ENCODE data around the gene AKAP3. TPM values are rescaled to one million over a fixed set of nuclear protein-coding genes. Genes with fewer than 3 reads are reported as not detected.

AKAP3 gene
- total and polyA plus RNA-seq, 2 donors (not counting 3 experiments of a cell fraction or from before 2014, with no cell fraction given): 0.18 to 0.62 TPM

DNA sequence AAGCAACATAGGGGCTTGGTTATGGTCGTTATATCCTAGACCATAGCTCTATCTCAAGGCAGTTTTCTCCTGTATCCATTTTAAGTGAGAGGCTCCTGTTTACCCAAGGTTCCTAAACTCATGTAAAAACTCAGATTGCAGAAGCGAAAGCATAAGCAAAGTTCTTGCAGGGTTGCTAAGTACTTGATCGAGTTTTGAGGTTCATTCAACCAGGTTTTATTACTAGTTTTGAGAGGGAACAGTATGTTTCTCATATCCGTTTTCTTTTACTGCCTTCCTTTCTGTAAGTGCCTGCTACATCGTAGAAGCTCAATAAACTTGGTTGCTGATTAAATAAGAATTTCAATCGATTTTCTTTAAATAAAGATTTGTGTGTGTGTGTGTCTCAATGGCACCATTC lies 5.1 kb downstream of the AKAP3 start:
- Histone ChIP-seq H4K20me1 (replicated peaks; ENCODE audit: control insufficient read depth, extremely low read depth, insufficient read depth, low read length) (no peaks in the 10 kb centered on the region), H3K4me3 (replicated peaks in 1 of 3; ENCODE audit: insufficient read depth in 1 of 3, low read depth in 1 of 3, low read length in 3 of 3) (no peak overlapping the region), H3K9me3 (replicated peaks; ENCODE audit: control insufficient read depth, insufficient read depth, low read length) (no peaks in the 10 kb centered on the region), H3K36me3 (ENCODE audit: control insufficient read depth in 2 of 2, extremely low read depth in 1 of 2, insufficient read depth in 2 of 2, low read length in 2 of 2) (no peaks in the 10 kb centered on the region), H3K4me2 (ENCODE audit: insufficient read depth, low read length) (no peak overlapping the region), H3K9me1 (replicated peaks; ENCODE audit: control insufficient read depth, extremely low read depth, insufficient read depth, low read length) (no peaks in the 10 kb centered on the region), H3K9ac (replicated peaks; ENCODE audit: extremely low read depth, insufficient read depth, low read length) (no peak overlapping the region), H3K4me1 (ENCODE audit: control insufficient read depth, extremely low read depth, insufficient read depth, low read length) (peaks cover 4% of the 10 kb centered on the region), H2AFZ (ENCODE audit: low read depth, low read length) (no peak overlapping the region), H3K27me3 (ENCODE audit: control insufficient read depth in 2 of 2, insufficient read depth in 2 of 2, low read length in 2 of 2) (peaks cover 0 to 2% of the 10 kb centered on the region in 2 experiments), H3K27ac (ENCODE audit: insufficient read depth, low read depth, low read length) (no peak overlapping the region), H3K79me2 (ENCODE audit: control insufficient read depth, insufficient read depth, low read length) (no peaks in the 10 kb centered on the region)
- BruUV-seq (replicated peaks): no TSS peak
- no peak for DNase-seq (ENCODE audit: low read depth, low spot score)
- CTCF ChIA-PET: interaction anchor here (1.2 kb wide), 1 partner anchor 21 kb away, joined by 3 read pairs; no protein-coding TSS in a partner anchor
- POLR2A ChIA-PET: no interaction called here
- intact Hi-C loops (cut with micrococcal nuclease) (no loop called here), dilution Hi-C loops (cut with MboI; ENCODE audit: extremely low pct_ligation_motif_present, low sequenced_read_pairs) (loop anchor here (10.0 kb wide), 1 partner anchor 101 kb away; no protein-coding TSS in a partner anchor)
- TF ChIP-seq GATA2 (IDR thresholded peaks at IDR 0.05; ENCODE audit: insufficient read depth, insufficient read length, low read depth, low read length) (no peak), POLR2A (IDR thresholded peaks at IDR 0.05; ENCODE audit: low read depth, low read length) (no peak), POLR2AphosphoS5 (IDR thresholded peaks at IDR 0.05; ENCODE audit: insufficient read depth, low read depth, low read length) (no peak), EZH2 (IDR thresholded peaks at IDR 0.05; ENCODE audit: borderline replicate concordance, low read depth, low read length, severe bottlenecking) (no peak), MYC (IDR thresholded peaks at IDR 0.05; ENCODE audit: low read depth, low read length) (no peak), JUN (IDR thresholded peaks at IDR 0.05; ENCODE audit: borderline replicate concordance, insufficient read depth, insufficient read length, low read depth) (no peak), FOS (IDR thresholded peaks at IDR 0.05; ENCODE audit: borderline replicate concordance, insufficient read depth, low read length) (no peak)
- TF ChIP-seq, protein P1, sequence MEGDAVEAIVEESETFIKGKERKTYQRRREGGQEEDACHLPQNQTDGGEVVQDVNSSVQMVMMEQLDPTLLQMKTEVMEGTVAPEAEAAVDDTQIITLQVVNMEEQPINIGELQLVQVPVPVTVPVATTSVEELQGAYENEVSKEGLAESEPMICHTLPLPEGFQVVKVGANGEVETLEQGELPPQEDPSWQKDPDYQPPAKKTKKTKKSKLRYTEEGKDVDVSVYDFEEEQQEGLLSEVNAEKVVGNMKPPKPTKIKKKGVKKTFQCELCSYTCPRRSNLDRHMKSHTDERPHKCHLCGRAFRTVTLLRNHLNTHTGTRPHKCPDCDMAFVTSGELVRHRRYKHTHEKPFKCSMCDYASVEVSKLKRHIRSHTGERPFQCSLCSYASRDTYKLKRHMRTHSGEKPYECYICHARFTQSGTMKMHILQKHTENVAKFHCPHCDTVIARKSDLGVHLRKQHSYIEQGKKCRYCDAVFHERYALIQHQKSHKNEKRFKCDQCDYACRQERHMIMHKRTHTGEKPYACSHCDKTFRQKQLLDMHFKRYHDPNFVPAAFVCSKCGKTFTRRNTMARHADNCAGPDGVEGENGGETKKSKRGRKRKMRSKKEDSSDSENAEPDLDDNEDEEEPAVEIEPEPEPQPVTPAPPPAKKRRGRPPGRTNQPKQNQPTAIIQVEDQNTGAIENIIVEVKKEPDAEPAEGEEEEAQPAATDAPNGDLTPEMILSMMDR (IDR thresholded peaks at IDR 0.05; ENCODE audit: extremely low read depth in 1 of 2, insufficient read depth in 1 of 2, low read depth in 1 of 2, low read length in 2 of 2): no peak
- TF ChIP-seq, protein P2, sequence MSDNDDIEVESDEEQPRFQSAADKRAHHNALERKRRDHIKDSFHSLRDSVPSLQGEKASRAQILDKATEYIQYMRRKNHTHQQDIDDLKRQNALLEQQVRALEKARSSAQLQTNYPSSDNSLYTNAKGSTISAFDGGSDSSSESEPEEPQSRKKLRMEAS (IDR thresholded peaks at IDR 0.05; ENCODE audit: insufficient read depth, insufficient read length): no peak
- FAIRE-seq: no peak
